ENCODE results near the gene ZNF366. TPM values are rescaled to one million over a fixed set of nuclear protein-coding genes. Genes with fewer than 3 reads are reported as not detected.

ZNF366 gene
- polyA plus RNA-seq, 3 donors: 0.05 to 1.2 (median 0.76) TPM

- Histone ChIP-seq H3K4me2 (replicated peaks; ENCODE audit: extremely low read depth, low read length, poor library complexity, severe bottlenecking) (no peak overlapping the region), H2AFZ (ENCODE audit: insufficient read depth, low read depth, low read length, poor library complexity, severe bottlenecking) (no peak overlapping the region), H3K9ac (ENCODE audit: insufficient read depth, low read length, poor library complexity, severe bottlenecking) (no peak overlapping the region), H3K36me3 (replicated peaks in 1 of 2; ENCODE audit: control insufficient read depth in 1 of 2, insufficient read depth in 2 of 2, low read length in 2 of 2) (no peaks in the 10 kb centered on the region), H3K4me1 (ENCODE audit: control insufficient read depth in 1 of 2, insufficient read depth in 2 of 2, low read length in 2 of 2) (peaks cover 10 to 18% of the 10 kb centered on the region in 2 donors), H3K4me3 (replicated peaks in 1 of 3; ENCODE audit: low read depth in 2 of 3, low read length in 3 of 3) (no peak overlapping the region), H3K79me2 (ENCODE audit: insufficient read depth, low read length) (no peaks in the 10 kb centered on the region), H3K9me3 (replicated peaks in 1 of 2; ENCODE audit: control insufficient read depth in 1 of 2, insufficient read depth in 1 of 2, low read length in 2 of 2) (peaks cover 1 to 2% of the 10 kb centered on the region in 2 donors), H3K27ac (ENCODE audit: low read depth in 1 of 2, low read length in 2 of 2) (no peak overlapping the region), H3K27me3 (ENCODE audit: control insufficient read depth in 2 of 2, insufficient read depth in 2 of 2, low read length in 2 of 2) (no peaks in the 10 kb centered on the region), H4K20me1 (ENCODE audit: insufficient read depth, low read length) (no peaks in the 10 kb centered on the region)
- DNase-seq: no peak
- Mint-ChIP-seq H3K27ac (no peak overlapping the region), H3K4me1 (peaks cover 18% of the 10 kb centered on the region), H3K36me3 (no peaks in the 10 kb centered on the region), H3K27me3 (ENCODE audit: low read depth in 3 of 3) (peaks cover 0 to under 1% (median 0%) of the 10 kb centered on the region in 3 donors), H3K4me3 (no peak overlapping the region), H3K9me3 (peaks cover under 1 to 4% (median 2%) of the 10 kb centered on the region in 7 donors)
- no peak for TF ChIP-seq CTCF (IDR thresholded peaks at IDR 0.05)
- WGBS (ENCODE audit: insufficient coverage): 75% methylated on average over 4 of the region's 4 CpGs
- intact Hi-C loops (cut with micrococcal nuclease): no loop called here
Observed at GRCh38 chr5:72412283-72413055, 94.7 kb downstream of the ZNF366 start.

GRCh38 chr5:72410688-72411295, 96.4 kb downstream of the ZNF366 start:
- Mint-ChIP-seq H3K4me1 (peaks cover 16% of the 10 kb centered on the region), H3K4me3 (no peak overlapping the region), H3K27me3 (ENCODE audit: low read depth in 3 of 3) (peaks cover 0 to 3% (median 0%) of the 10 kb centered on the region in 3 donors), H3K9me3 (peaks cover 0 to 8% (median 0%) of the 10 kb centered on the region in 7 donors), H3K36me3 (no peaks in the 10 kb centered on the region), H3K27ac (no peak overlapping the region)
- H3K79me2 ChIP-seq (ENCODE audit: insufficient read depth, low read length): no peaks in the 10 kb centered on the region
- intact Hi-C loops (cut with micrococcal nuclease): no loop called here
- no peak overlapping the region for H3K27ac ChIP-seq (ENCODE audit: low read depth in 1 of 2, low read length in 2 of 2)
- no peak for TF ChIP-seq CTCF (IDR thresholded peaks at IDR 0.05)
- H4K20me1 ChIP-seq (ENCODE audit: insufficient read depth, low read length): no peaks in the 10 kb centered on the region
- no peak overlapping the region for H3K4me3 ChIP-seq (replicated peaks in 1 of 3; ENCODE audit: low read depth in 2 of 3, low read length in 3 of 3)
- no peak overlapping the region for H3K4me2 ChIP-seq (replicated peaks; ENCODE audit: extremely low read depth, low read length, poor library complexity, severe bottlenecking)
- WGBS (ENCODE audit: insufficient coverage): no CpG with 5 or more reads among the region's 4 CpGs
- peaks cover 10 to 20% of the 10 kb centered on the region in 2 donors for H3K4me1 ChIP-seq (ENCODE audit: control insufficient read depth in 1 of 2, insufficient read depth in 2 of 2, low read length in 2 of 2)
- no peak overlapping the region for H3K9ac ChIP-seq (ENCODE audit: insufficient read depth, low read length, poor library complexity, severe bottlenecking)
- no peaks in the 10 kb centered on the region for H3K36me3 ChIP-seq (replicated peaks in 1 of 2; ENCODE audit: control insufficient read depth in 1 of 2, insufficient read depth in 2 of 2, low read length in 2 of 2)
- no peaks in the 10 kb centered on the region for H3K27me3 ChIP-seq (ENCODE audit: control insufficient read depth in 2 of 2, insufficient read depth in 2 of 2, low read length in 2 of 2)
- no peak for DNase-seq
- H2AFZ ChIP-seq (ENCODE audit: insufficient read depth, low read depth, low read length, poor library complexity, severe bottlenecking): no peak overlapping the region
- no peaks in the 10 kb centered on the region for H3K9me3 ChIP-seq (replicated peaks in 1 of 2; ENCODE audit: control insufficient read depth in 1 of 2, insufficient read depth in 1 of 2, low read length in 2 of 2)

All from CD14-positive monocyte (primary cell).